Measurements from ENCODE around the gene IL17REL.

GRCh38 chr22:49951986-49952896, 60.3 kb downstream of the IL17REL start:
- TF ChIP-seq CTCF (conservative IDR thresholded peaks at IDR 0.05; ENCODE audit: low read length) (no peak), EZH2phosphoT487 (IDR thresholded peaks at IDR 0.05; ENCODE audit: borderline replicate concordance) (no peak)
